Pons (tissue), 1 donor: ENCODE results near the gene TMEM125.

Experiments used
- DNase-seq: peaks from one replicate; pipeline ENCODE4 v3.0.0-alpha.2; 2016; ENCODE audit warnings: low spot score

TMEM125 gene

DNA sequence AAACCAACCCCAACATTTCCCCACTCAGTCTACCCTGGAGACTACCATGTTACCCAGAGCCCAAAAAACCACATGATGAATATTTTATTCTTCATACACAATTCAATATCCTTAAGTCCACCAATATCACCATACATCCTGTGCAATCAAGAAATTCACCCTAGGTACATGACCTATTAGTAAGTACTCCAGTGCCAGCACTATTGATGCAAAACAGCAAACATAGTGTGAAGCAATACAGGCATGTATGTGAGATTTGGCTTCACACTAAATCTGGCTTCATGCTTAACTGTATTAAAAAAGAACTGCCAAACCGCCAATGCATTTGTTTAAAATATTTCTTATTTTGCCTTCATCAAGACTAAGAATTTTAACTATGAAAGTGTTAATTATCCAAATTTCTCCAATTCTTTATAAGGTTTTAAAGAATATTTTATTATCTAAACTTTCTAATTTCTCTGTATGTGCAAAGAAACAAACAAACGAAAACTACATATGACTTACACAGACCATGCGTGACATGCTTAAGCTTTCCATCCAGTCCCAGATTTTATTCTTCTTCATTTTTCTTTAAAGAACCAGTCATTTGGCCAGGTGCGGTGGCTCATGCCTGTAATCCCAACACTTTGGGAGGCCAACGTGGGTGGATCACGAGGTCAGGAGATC lies 22.4 kb upstream of the TMEM125 start:
- DNase-seq, result no peak

DNA sequence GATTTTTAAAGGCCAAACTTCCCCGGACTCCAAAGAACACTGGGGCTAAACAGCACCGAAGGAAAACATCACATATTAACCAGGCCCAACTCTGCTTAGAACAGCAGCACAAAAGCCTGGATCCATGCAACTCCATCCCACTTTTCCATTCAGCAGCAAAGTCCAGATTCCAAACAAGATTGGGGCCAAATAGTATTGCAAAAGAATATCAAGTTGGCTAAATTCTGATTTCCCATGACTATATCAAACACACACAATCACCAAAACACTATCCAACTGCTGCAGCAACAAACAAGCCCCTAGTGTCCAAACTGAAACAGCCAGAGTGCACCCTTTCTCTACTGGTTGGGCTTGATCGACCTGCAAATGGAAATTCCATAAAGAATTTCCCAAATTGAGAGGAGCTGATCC lies 19.4 kb upstream of the TMEM125 start:
- no peak for DNase-seq

DNA sequence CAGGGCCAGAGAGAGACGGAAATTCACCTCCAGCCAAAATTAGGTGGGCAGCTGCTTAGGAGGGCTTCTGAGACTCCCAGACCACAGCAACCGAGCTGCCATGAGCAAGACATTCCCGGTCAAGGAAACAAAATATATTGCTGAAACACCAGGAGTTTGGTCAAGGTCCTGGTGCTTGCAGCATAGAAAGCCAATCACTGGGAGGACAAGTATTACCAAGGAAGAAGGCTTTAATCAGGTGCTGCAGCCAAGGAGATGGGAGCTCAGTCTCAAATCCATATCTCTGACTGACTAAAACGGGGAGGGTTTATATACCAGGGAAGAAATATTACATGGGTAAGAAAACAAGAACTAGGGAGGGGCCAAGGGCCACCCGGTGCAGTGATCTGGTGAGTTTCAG lies 18.8 kb upstream of the TMEM125 start:
- DNase-seq, result no peak

DNA sequence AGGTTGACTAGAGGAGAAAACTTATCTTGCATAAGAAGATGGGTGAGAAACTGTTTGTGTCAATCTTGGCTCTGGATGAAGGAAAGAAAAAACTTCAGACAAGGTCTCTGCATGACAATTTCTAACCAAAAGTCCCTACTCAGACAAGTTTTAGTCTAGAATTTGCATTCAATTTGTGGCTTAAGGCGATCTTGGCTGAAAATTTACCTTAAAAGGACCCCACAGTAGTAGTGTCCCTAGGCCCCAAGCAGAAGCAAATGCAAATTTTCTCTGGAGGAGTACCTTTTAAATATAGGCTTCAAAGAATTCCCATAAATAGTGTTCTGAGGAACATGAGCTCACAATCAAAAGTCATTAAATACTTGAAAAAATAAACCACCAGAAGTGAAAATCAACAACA lies 17.6 kb upstream of the TMEM125 start:
- DNase-seq, result no peak

DNA sequence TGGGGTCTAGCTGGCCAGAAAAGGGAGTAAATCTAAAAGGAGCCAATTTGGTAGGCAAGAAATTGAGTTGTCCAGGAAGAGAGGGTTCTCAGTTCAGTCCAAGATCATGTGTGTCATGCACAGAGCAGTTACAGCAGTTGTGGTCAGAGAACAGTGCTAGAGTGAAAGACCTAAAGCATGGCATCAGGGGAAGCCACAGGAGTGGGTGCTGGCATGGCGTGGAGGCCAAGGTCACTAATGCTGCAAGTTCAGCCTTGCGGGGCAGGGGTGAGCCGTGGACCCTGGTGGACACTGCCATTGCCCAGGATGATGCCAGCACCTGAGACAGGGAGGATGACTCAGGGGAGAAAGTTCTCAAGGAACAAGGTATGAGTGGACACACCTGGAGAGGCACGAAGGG lies 16.6 kb upstream of the TMEM125 start:
- DNase-seq, result no peak

DNA sequence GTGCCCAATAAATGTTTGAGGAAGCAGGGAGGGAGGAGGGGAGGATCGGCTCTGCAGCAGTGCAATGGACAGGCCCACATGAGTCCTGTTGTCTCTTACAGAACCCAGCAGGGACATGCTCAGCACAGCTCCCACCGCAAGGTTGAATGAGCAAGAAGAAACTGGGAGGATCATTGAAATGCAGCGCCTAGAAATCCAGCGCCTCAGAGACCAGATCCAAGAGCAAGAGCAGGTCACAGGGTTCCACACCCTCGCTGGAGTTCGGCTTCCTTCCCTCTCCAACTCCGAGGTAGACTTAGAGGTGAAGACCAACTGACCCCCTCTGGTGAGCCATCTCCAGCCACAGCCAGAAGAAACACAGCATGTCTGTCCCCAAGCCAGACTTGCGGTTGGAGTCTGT lies 15.9 kb upstream of the TMEM125 start:
- DNase-seq, result no peak

DNA sequence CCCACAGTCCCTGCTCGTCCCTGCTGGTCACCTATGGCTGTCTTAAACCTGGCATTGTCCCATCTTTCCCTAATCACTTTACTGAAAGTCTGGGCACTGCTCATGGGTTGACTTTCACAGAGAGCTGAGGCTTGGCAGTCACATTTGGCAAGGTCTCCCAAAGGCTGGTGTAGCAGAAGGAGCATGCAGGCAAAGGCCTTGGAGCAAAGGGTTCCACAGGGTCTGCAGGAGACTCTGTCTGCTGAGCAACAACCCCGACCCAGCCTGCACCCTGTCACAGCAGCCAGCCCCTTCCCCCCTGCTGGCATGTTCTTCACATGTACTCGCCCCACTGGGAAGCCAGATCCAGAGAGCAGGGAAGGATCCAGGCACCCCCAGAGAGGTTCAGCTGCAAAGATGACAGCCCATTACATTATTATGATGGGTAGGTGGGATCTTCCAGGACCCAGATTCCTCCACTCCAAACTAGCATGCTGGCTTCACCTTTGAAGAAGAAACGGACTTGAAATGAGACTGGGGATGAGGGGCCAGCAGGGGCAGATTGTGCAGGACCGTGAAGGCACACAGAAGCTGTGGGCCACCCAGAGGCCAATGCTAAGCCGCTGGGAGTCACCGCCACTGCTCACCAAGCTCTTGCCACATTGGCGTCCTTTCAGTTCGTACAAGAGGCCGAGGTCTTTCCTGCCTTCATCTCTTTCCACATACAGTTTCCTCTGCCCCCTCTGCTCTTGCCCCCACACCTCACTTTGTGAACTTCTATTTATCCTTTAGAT lies 14.2 kb upstream of the TMEM125 start:
- no peak for DNase-seq

DNA sequence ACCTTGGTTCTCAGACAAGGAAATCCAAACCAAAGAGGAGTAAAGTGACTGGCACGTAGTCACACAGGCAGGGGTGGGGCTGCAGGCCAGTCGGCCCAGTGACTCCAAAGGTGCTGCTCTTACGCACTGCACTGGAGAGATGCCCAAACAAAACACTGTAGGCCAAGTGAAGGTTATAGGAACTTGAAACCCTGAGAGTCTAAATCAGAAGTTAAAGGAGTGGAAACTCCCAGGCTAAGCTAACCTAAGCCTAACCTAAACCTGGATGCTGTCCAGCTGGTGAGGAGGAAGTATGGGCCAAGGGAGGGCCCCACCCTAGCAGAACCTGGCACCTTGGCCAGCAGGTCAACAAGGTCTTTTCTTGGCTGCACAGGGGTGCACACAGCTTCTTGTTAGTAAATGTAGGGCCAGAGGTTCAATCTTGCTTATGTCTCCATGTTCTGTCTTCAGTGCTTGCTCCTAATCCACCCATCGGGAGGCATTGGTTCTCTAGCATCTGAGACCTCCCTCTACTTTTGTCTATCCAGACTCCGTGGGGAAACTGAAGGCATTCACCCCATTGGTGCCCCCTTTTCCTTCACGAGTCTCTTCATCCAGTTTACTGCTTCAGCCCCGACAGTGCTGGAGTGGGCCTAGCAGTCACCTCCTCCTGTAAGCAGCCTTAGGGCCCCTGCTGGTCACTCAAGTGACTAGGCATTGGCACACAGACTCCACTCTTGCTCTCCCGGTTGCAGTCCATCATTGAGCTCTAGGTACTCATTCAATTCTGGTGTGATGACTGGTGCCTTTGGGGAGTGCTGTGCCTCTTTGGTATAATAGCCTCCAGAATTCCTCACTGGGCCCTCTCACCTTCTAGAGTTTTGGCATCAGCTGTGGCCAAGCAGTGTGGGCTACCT lies 12.9 kb upstream of the TMEM125 start:
- no peak for DNase-seq

DNA sequence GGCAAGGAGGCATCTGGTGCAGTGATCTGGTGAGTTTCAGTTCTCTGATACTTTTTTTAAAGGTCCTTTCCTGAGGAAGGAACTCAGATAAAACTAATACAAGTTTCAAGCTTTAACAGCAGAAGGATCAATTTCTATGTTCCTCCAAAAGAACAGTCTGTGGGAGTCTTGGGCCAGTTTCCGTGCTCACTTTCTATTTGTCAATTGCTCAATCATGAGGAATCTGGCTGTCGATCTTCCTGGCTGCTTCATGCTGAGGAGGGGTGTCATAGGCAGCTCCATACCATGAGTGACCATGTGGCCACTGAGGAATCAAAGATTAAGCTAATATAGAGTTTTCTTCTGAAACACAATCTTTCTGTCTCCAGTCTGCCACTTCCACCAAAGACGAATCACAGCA lies 11.4 kb upstream of the TMEM125 start:
- no peak for DNase-seq

DNA sequence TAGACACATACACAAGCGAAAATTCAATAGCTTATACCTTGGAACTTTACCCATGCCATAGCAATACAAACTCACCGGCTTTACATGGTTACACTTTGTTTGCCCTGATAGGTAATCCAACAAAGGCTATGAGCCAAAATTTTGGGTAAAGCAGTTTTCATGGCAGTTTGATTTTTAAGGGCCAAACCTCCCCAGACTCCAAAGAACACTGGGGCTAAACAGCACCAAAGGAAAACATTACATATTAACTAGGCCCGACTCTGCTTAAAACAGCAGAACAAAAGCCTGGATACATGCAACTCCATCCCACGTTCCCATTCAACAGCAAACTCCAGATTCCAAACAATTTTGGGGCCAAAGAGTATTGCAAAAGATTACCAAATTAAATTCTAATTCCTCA lies 4.4 kb upstream of the TMEM125 start:
- DNase-seq, result no peak

DNA sequence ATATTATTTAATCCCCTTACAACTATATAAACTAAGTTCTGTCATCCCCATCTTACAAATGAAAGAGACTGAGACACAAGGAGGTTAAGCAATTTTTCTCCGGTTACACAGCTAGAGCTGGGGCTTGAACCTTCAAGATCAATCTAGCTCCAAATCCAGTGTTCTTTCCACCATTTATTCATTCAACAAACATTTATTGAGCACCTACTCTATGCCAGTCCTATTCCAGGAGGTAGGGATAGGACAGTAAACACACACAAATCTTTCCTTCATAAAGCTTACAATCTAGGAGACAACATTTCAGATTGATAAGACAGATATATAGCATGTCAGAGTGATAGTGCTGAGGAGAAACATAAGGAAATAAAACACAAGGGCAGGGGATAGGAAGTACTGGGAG lies 2.9 kb upstream of the TMEM125 start:
- no peak for DNase-seq

DNA sequence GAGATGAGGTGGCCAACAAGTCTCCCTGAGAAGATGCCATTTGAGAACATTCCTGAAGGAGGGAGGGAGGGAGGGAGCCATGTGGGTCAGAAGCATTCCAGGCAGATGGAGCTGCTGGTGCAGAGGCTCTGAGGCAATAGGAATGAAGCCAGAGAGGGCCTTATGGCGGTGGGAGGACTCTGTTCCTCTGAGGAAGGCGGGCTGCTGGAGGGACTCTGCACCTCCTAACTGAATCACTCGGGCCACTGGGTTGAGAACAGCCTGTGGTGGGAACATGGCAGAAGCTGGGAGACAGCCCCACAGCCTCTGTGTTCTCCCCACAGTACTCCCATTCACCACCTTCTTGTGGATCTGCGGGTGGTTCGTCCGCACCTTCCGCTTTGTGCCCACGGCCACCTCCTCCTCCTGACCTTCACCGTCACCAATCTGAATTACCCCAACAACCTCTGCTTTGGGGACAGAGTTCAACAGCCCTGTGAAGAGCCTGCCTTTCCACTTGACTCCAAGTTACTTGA lies 2.4 kb upstream of the TMEM125 start:
- DNase-seq, result no peak

DNA sequence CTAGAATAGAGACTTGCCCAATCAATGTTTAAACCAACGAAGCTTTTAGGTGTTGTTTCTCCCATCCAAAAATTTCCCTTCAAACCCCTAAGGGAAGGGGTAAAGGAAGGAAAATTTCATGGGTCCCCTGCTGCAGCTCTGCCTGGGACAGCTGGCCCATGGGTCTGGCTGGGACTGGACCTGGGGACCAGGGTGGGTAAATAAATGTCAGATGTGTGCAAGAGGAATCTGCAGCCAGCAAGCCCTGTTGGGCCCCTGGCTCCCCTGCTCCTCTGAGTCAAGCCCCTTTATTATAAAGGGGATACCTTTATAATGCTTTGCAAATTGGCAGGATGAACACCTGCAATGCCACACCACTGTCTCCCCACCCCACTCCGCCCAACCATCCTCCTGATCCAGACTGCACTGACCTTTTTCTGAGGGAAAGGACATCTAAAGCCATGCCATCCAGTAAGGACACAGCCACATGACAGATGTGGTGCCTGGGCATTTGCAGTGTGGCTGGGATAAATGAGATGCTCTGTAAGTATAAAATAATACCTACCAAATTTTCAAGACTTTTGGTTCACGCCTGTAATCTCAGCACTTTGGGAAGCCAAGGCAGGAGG lies 1.9 kb upstream of the TMEM125 start:
- DNase-seq, result no peak

DNA sequence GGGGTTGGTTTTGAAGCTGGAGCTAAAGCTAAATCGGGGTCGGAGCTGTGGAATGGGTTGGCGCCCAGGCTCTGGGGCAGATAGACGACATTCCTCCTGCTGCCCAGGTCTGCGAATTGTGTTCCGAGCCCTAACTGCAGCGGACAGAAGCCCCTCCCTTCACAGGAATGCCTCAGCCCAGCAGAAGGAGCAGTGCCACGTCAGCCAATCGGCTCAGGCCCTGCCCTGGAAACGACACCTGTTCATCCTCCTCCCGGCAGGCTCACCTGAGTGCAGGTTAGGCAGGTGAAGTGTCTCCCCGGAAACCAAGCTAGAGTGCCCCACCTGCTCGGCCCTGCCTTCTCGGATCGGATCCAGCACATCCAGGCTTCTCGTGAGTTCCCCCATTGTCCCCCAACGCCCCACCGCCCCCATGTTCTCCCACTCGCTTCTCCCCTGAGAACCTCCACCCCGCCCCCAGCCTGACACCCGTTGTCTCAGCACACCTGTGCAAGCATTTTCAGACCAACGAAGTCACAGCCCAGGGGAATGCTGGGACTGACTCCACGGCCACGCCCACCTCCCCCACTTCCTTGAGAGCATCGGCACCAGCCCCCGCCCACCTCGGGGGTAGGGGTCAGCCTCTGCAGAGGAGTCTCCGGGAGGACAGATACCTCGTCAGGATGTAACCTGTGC lies 775 bp downstream of the TMEM125 start:
- no peak for DNase-seq

DNA sequence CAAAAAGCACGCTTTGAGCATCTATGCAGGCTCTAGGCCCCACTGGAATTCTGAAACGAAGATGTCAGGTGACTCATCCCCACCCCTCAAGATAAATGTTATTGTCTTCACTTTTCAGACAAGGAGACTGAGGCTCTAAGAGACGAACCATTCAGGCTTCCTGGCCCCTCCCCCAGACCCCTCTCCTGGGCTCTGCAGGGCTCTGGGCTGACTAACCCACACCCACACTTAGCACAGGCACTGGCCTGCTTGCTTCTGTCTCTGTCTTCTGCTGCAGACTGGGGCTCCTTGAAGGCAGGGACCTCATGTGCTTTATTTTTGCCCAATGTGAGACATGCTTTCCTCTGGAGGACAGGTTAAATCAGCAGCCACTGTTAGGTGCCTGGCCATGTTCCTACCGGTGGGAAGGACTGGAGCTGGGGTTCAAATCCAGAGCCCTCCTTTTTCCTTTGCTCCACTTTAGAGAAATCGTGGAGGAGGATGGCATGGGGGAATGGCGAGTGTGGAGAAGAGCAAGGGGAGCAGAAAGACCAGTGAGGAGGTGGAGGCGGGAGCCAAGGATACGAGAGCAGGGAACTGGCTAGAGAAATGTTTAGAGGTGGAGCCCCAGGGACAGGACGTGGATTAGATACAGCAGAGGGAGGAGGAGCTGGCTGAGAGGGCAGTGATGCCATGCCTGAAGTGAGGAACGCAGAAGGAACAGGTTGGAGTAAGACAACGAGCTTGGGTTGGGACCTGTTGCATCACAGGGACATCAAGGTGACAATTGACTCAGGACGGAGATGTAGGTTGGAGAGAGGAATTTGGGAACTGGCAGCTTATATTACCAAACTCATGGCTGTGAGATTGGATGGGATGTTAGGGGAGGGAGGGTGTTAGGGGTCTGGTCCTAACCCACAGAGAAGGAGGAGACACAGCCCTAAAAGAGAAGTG lies 1.7 kb downstream of the TMEM125 start:
- no peak for DNase-seq

DNA sequence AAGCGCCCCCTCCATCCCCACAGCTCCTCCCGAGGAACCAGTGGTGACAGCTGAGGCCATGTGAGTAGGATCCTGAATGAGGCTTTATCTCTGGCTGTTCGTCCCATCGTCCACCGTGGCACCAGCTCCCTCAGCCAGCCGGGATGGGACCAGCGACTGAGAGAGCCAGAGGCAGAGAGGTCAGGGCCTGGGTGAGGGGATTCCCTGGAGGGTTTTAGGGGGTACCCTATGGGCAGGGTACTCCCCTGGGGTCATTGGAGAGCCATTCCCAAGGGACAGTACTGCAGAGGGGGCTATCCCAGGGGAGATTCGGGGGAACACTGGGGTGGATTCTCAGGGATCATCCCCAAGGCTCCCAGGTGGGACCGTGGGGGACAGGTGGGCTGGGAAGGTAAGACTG lies 2.4 kb downstream of the TMEM125 start:
- peak; percentile 90 for DNase-seq

DNA sequence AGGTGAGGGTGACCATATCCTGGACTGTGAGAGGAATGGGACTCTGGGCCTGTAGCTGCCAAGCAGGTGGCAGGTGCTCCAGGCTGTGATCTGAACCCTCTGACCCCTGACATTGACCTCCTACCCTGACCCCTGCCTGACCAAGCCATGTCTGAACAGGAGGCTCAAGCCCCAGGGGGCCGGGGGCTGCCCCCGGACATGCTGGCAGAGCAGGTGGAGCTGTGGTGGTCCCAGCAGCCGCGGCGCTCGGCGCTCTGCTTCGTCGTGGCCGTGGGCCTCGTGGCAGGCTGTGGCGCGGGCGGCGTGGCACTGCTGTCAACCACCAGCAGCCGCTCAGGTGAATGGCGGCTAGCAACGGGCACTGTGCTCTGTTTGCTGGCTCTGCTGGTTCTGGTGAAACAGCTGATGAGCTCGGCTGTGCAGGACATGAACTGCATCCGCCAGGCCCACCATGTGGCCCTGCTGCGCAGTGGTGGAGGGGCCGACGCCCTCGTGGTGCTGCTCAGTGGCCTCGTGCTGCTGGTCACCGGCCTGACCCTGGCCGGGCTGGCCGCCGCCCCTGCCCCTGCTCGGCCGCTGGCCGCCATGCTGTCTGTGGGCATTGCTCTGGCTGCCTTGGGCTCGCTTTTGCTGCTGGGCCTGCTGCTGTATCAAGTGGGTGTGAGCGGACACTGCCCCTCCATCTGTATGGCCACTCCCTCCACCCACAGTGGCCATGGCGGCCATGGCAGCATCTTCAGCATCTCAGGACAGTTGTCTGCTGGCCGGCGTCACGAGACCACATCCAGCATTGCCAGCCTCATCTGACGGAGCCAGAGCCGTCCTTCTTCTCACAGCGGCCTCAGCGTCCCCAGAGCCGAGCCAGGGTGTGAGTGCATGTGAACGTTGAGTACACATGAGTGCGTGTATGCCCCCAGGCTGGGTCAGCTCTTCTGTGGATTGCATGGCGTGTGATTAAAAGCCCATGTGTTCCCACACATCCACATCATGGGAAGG lies 3.1 kb downstream of the TMEM125 start:
- no peak for DNase-seq

DNA sequence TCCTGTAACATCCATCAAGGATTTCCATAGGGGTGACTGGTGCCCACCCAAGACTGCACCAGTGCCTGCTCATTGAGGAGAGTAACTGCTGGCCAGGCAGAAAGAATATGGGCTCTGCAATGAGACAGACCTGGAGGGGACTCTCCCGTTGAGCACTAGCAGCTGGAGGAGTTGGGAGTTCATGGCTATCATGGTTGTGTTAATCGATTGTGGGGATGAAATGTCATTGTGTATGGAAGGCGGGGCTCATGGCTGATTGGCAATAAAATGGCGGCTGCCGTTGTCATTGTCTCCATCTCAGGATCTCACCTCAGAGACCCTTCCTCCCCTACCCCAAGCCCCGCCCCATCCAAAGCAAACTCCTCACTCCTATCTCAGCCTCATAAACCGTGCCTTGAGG lies 3.9 kb downstream of the TMEM125 start:
- DNase-seq, result no peak

DNA sequence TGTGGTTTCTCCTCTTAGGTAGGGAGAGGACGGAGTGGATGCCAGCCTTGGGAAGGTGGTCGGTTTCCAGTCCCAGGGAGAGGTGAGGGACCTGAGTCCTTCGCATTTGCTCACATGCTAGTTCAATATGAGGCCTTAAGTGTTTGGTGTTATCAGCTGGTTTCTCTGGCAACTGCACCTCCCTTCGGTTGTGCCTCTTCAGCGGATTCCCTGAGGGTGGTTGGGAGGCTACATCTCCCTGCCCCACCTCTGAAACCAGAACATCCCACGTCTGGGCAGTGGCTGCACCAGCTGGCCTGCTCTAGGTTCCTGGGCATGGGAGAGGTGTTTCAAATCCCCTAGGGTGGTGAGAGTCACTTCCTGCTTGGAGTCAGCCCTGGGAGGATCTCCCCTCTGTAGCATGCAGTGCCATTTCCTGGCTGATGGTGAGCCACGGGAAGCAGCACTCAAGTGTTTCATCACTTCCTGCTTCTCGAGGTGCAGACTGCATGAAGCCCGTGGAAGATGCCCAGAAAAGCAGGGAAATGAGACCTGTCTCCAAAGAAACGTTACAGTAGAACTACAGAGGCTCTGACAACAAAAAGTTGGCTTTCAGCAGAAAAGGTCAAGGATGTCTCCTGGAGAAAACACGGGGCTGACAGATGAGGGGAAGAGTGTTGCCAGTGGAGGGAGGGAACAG lies 4.5 kb downstream of the TMEM125 start:
- no peak for DNase-seq
